B cell (primary cell): ENCODE results near the gene ENO4. TPM values are rescaled to one million over a fixed set of nuclear protein-coding genes. Genes with fewer than 3 reads are reported as not detected.

Experiments used
- ATAC-seq: fragments of 200-7000 bp; cut with Tn5 transposase; one replicate; pipeline ENCODE4 v1.10.0; 2021; ENCODE audit warnings: low read depth, mild to moderate bottlenecking, moderate number of reproducible peaks, moderate library complexity
- CTCF ChIA-PET: fragments of 350-600 bp; sonication (Branson Sonifier 250); formaldehyde crosslinking; loops from one replicate; lab custom pipeline; 2021; ENCODE audit warnings: antibody characterized with exemption, inconsistent platforms; lab: Charles Lee
- POLR2A ChIA-PET: fragments of 350-600 bp; sonication (Branson Sonifier 250); formaldehyde crosslinking; loops from one replicate; lab custom pipeline; 2021; ENCODE audit warnings: antibody characterized with exemption; lab: Charles Lee
- DNase-seq: peaks from one replicate; pipeline ENCODE4 v3.0.0; 2013
- H2AFZ ChIP-seq: 2 replicates; pipeline ENCODE4 v1.6.1; 2012; ENCODE audit warnings: mild to moderate bottlenecking, low read depth, low read length; ENCODE audit not compliant: insufficient read depth, poor library complexity, severe bottlenecking
- H3K27ac ChIP-seq, 2 donors: 1 replicate in 1 of 2; 2 replicates in 1 of 2; pipeline ENCODE4 v1.5.1; 2012 to 2013; ENCODE audit warnings: low read length in 2 of 2, mild to moderate bottlenecking in 2 of 2, moderate library complexity in 1 of 2
- H3K27me3 ChIP-seq, 4 experiments: fragments of 200-600 bp in 1 of 4; sonication (generic) in 1 of 4; replicated peaks in 1 of 4; 1 replicate in 2 of 4; 2 replicates in 2 of 4; pipeline versions ENCODE4 v1.6.1 to v1.7.0; 2013 to 2016; ENCODE audit warnings: low read length in 3 of 4, mild to moderate bottlenecking in 2 of 4, mixed read lengths in 1 of 4, moderate library complexity in 1 of 4; ENCODE audit not compliant: insufficient read depth in 4 of 4, control insufficient read depth in 3 of 4; ENCODE audit errors: control extremely low read depth in 1 of 4
- H3K36me3 ChIP-seq, 2 experiments: replicated peaks in 1 of 2; 1 replicate in 1 of 2; 2 replicates in 1 of 2; pipeline versions ENCODE4 v1.6.1 to v1.7.1; 2013; ENCODE audit warnings: low read length in 1 of 2; ENCODE audit not compliant: insufficient read depth in 2 of 2, control insufficient read depth in 1 of 2; ENCODE audit errors: control extremely low read depth in 1 of 2, extremely low read depth in 1 of 2
- H3K4me1 ChIP-seq, 2 donors: fragments of 200-600 bp in 1 of 2; sonication (generic) in 1 of 2; 1 replicate in 1 of 2; 2 replicates in 1 of 2; pipeline versions ENCODE4 v1.5.1 to v1.6.1; 2013 to 2017; ENCODE audit warnings: low read length in 2 of 2; ENCODE audit not compliant: control insufficient read depth in 2 of 2, insufficient read depth in 2 of 2
- H3K4me2 ChIP-seq: replicated peaks from 2 replicates; pipeline ENCODE3; 2012; ENCODE audit warnings: mild to moderate bottlenecking, low read depth, low read length; ENCODE audit not compliant: poor library complexity, severe bottlenecking
- H3K4me3 ChIP-seq, 5 experiments: fragments of 200-600 bp in 1 of 5; sonication (generic) in 1 of 5; 1 replicate in 3 of 5; 2 replicates in 2 of 5; pipeline versions ENCODE4 v1.5.1 to v1.7.0; 2011 to 2016; ENCODE audit warnings: low read length in 4 of 5, mild to moderate bottlenecking in 4 of 5, low read depth in 2 of 5, control low read depth in 1 of 5, moderate library complexity in 1 of 5; ENCODE audit not compliant: insufficient read depth in 1 of 5; ENCODE audit errors: control extremely low read depth in 1 of 5, extremely low read depth in 1 of 5
- H3K79me2 ChIP-seq: fragments of 200-600 bp; sonication (generic); one replicate; pipeline ENCODE4 v1.6.0; 2016; ENCODE audit warnings: low read length; ENCODE audit not compliant: control insufficient read depth, insufficient read depth
- H3K9ac ChIP-seq: fragments of 200-600 bp; sonication (generic); 2 replicates; pipeline ENCODE4 v1.6.1; 2017; ENCODE audit warnings: mild to moderate bottlenecking, low read length, moderate library complexity
- H3K9me3 ChIP-seq, 3 donors: one replicate each; pipeline versions ENCODE4 v1.6.1 to v1.7.1; 2013; ENCODE audit warnings: low read length in 2 of 3; ENCODE audit not compliant: control insufficient read depth in 2 of 3, insufficient read depth in 1 of 3; ENCODE audit errors: control extremely low read depth in 1 of 3
- H4K20me1 ChIP-seq: 2 replicates; pipeline ENCODE4 v1.6.0; 2012; ENCODE audit warnings: mild to moderate bottlenecking, low read length; ENCODE audit not compliant: insufficient read depth, control insufficient read depth, poor library complexity, severe bottlenecking
- H3K27ac Mint-ChIP-seq: one replicate; pipeline ENCODE4 v1.8.0; 2021; ENCODE audit warnings: mixed read lengths
- H3K27me3 Mint-ChIP-seq: one replicate; pipeline ENCODE4 v1.8.0; 2021; ENCODE audit warnings: mixed read lengths
- H3K4me1 Mint-ChIP-seq: one replicate; pipeline ENCODE4 v1.8.0; 2021; ENCODE audit warnings: mixed read lengths
- H3K4me3 Mint-ChIP-seq: one replicate; pipeline ENCODE4 v1.8.0; 2021; ENCODE audit warnings: mixed read lengths
- H3K9me3 Mint-ChIP-seq: one replicate; pipeline ENCODE4 v1.8.0; 2022; ENCODE audit warnings: mixed read lengths; ENCODE audit not compliant: insufficient read depth
- EZH2 ChIP-seq: IDR thresholded peaks from 2 replicates; pipeline ENCODE4 v1.6.1; 2012; ENCODE audit warnings: borderline replicate concordance, low read depth, mild to moderate bottlenecking, moderate library complexity, low read length; ENCODE audit not compliant: insufficient read depth, poor library complexity, severe bottlenecking
- WGBS: methylation state at CpG from one replicate; pipeline ENCODE4 v1.1.5; 2013; ENCODE audit warnings: missing lambda C conversion rate; ENCODE audit not compliant: insufficient coverage; 5-methylcytosine and 5-hydroxymethylcytosine counted together
- intact Hi-C: fragments of 100-400 bp; cut with micrococcal nuclease; formaldehyde crosslinking; loops from one replicate; pipeline ENCODE4 v1.10.0; 2022
- polyA plus RNA-seq: library from polyadenylated mRNA; depleted of rRNA; stranded (reverse); fragments of >200 nt; gene quantifications from 2 replicates; pipeline ENCODE4 v1.2.3, GENCODE V29; 2012
- total RNA-seq, 2 donors: library from RNA; stranded (reverse); fragments of 120-200 nt in 1 of 2; gene quantifications; 1 replicate in 1 of 2; 2 replicates in 1 of 2; pipeline versions ENCODE4 v1.2.3 to v1.2.4, GENCODE V29; 2013 to 2022
- TF ChIP-seq, protein P1 (sequence below): fragments of 200-600 bp; IDR thresholded peaks from one replicate; pipeline ENCODE4 v1.8.0; 2022; ENCODE audit warnings: antibody characterized with exemption, mild to moderate bottlenecking

ENO4 gene
- total and polyA plus RNA-seq, 2 donors (not counting 1 experiment from before 2014, with no cell fraction given): 0.07 to 0.37 TPM

- no peaks in the 10 kb centered on the region for H3K27me3 Mint-ChIP-seq
- DNase-seq (no peak), ATAC-seq (no peak)
- WGBS: no CpG with 5 or more reads among the region's 1 CpG
- intact Hi-C loops: no loop called here
- Histone ChIP-seq H3K9me3 (no peaks in the 10 kb centered on the region), H3K4me3 (no peak overlapping the region), H3K4me2 (no peak overlapping the region), H3K27me3 (no peaks in the 10 kb centered on the region), H3K79me2 (no peaks in the 10 kb centered on the region), H3K4me1 (no peaks in the 10 kb centered on the region), H3K9ac (no peak overlapping the region), H4K20me1 (no peaks in the 10 kb centered on the region), H3K27ac (no peak overlapping the region), H3K36me3 (no peaks in the 10 kb centered on the region), H2AFZ (no peak overlapping the region)
- no peak overlapping the region for H3K4me3 Mint-ChIP-seq
- no peaks in the 10 kb centered on the region for H3K9me3 Mint-ChIP-seq
- ChIA-PET CTCF (no interaction called here), POLR2A (no interaction called here)
- H3K27ac Mint-ChIP-seq: no peak overlapping the region
- H3K4me1 Mint-ChIP-seq: no peaks in the 10 kb centered on the region
- TF ChIP-seq, protein P1, sequence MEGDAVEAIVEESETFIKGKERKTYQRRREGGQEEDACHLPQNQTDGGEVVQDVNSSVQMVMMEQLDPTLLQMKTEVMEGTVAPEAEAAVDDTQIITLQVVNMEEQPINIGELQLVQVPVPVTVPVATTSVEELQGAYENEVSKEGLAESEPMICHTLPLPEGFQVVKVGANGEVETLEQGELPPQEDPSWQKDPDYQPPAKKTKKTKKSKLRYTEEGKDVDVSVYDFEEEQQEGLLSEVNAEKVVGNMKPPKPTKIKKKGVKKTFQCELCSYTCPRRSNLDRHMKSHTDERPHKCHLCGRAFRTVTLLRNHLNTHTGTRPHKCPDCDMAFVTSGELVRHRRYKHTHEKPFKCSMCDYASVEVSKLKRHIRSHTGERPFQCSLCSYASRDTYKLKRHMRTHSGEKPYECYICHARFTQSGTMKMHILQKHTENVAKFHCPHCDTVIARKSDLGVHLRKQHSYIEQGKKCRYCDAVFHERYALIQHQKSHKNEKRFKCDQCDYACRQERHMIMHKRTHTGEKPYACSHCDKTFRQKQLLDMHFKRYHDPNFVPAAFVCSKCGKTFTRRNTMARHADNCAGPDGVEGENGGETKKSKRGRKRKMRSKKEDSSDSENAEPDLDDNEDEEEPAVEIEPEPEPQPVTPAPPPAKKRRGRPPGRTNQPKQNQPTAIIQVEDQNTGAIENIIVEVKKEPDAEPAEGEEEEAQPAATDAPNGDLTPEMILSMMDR: no peak
- no peak for TF ChIP-seq EZH2
These were observed 60.0 kb downstream of the ENO4 start for GRCh38 chr10:116909307-116909706.

GRCh38 chr10:116910910-116911309 lies 61.6 kb downstream of the ENO4 start:
- no peaks in the 10 kb centered on the region for H3K27me3 ChIP-seq
- intact Hi-C loops: no loop called here
- DNase-seq: no peak
- H3K4me1 ChIP-seq: no peaks in the 10 kb centered on the region
- POLR2A ChIA-PET: no interaction called here
- no peak overlapping the region for H3K27ac Mint-ChIP-seq
- no peaks in the 10 kb centered on the region for H3K36me3 ChIP-seq
- no peak overlapping the region for H3K27ac ChIP-seq
- no peak overlapping the region for H3K4me3 ChIP-seq
- H3K4me2 ChIP-seq: no peak overlapping the region
- H3K79me2 ChIP-seq: no peaks in the 10 kb centered on the region
- H3K9ac ChIP-seq: no peak overlapping the region
- no peaks in the 10 kb centered on the region for H3K9me3 ChIP-seq
- no peak for TF ChIP-seq EZH2
- TF ChIP-seq, protein P1: no peak
- CTCF ChIA-PET: no interaction called here
- no peak overlapping the region for H2AFZ ChIP-seq
- no peaks in the 10 kb centered on the region for H3K9me3 Mint-ChIP-seq
- no peaks in the 10 kb centered on the region for H4K20me1 ChIP-seq
- no peaks in the 10 kb centered on the region for H3K4me1 Mint-ChIP-seq
- no peak overlapping the region for H3K4me3 Mint-ChIP-seq
- WGBS: 94% methylated on average over 2 of the region's 3 CpGs
- no peak for ATAC-seq
- no peaks in the 10 kb centered on the region for H3K27me3 Mint-ChIP-seq
